Lower leg skin (tissue), 4 donors: ENCODE measurements around the gene PRDM15. TPM values are rescaled to one million over a fixed set of nuclear protein-coding genes. Genes with fewer than 3 reads are reported as not detected.

Source experiments
- DNase-seq, 2 donors: peaks; one replicate each; pipeline ENCODE4 v3.0.0-alpha.2; 2019; ENCODE audit warnings: low spot score in 2 of 2
- H3K4me3 ChIP-seq: fragments of 200-600 bp; sonication (generic); 2 replicates; pipeline ENCODE4 v1.5.1; 2017; ENCODE audit warnings: mild to moderate bottlenecking, low read depth; ENCODE audit not compliant: poor library complexity, severe bottlenecking
- CTCF ChIP-seq, 3 donors: fragments of 450-650 bp; IDR thresholded peaks; one replicate each; pipeline ENCODE4 v1.5.1; 2016; ENCODE audit warnings: antibody characterized with exemption in 3 of 3, mild to moderate bottlenecking in 3 of 3, moderate library complexity in 2 of 3
- POLR2A ChIP-seq, 2 donors: fragments of 450-650 bp; IDR thresholded peaks; one replicate each; pipeline ENCODE4 v1.6.1; 2016 to 2017; ENCODE audit warnings: antibody characterized with exemption in 2 of 2, mild to moderate bottlenecking in 1 of 2, moderate library complexity in 1 of 2
- WGBS, 2 donors: methylation state at CpG; one replicate each; pipeline ENCODE4 v1.1.5; 2018; 5-methylcytosine and 5-hydroxymethylcytosine counted together
- intact Hi-C: fragments of 100-400 bp; cut with DNase I; formaldehyde crosslinking; loops from one replicate; pipeline ENCODE4 v1.15.0; 2023; ENCODE audit warnings: low total_unique reads
- total RNA-seq, 4 donors: library from RNA; depleted of rRNA; stranded (reverse); fragments of >200 nt; gene quantifications; one replicate each; pipeline ENCODE4 v1.1.0, GENCODE V29; 2016

PRDM15 gene
- total RNA-seq, 4 donors from 2014 or later = 4.7 to 26.9 (median 9.1) TPM

- WGBS, 2 donors = 92 to 95% methylated on average over 16 of the region's 16 CpGs
- no peak overlapping the region for H3K4me3 ChIP-seq
- intact Hi-C loops = no loop called here
- peak in 1 of 2 donors; percentile 56 for DNase-seq
- no peak for TF ChIP-seq CTCF (IDR thresholded peaks at IDR 0.05)
- no peak for TF ChIP-seq POLR2A (IDR thresholded peaks at IDR 0.05)
Measured at GRCh38 chr21:41825881-41826280, 53.3 kb downstream of the PRDM15 start.

- peak in 1 of 2 donors; percentile 52 for DNase-seq
- no peak overlapping the region for H3K4me3 ChIP-seq
- intact Hi-C loops = no loop called here
- 78 to 83% methylated on average over 13 to 14 of the region's 15 CpGs for WGBS, 2 donors
- TF ChIP-seq CTCF (IDR thresholded peaks at IDR 0.05) = no peak
- TF ChIP-seq POLR2A (IDR thresholded peaks at IDR 0.05) = no peak
Measured at GRCh38 chr21:41825216-41825615, 53.9 kb downstream of the PRDM15 start.

GRCh38 chr21:41824466-41825207 lies 54.5 kb downstream of the PRDM15 start:
- no peak for TF ChIP-seq CTCF (IDR thresholded peaks at IDR 0.05)
- intact Hi-C loops = no loop called here
- no peak overlapping the region for H3K4me3 ChIP-seq
- 81 to 87% methylated on average over 19 to 22 of the region's 22 CpGs for WGBS, 2 donors
- DNase-seq = peak in 1 of 2 donors; percentile 76

- TF ChIP-seq POLR2A (IDR thresholded peaks at IDR 0.05) (no peak), CTCF (IDR thresholded peaks at IDR 0.05) (no peak)
- no peak overlapping the region for H3K4me3 ChIP-seq
- intact Hi-C loops = no loop called here
- DNase-seq = peak in 1 of 2 donors; percentile 37
- 97 to 98% methylated on average over 12 of the region's 12 CpGs for WGBS, 2 donors
Measured at GRCh38 chr21:41823906-41824305, 55.2 kb downstream of the PRDM15 start.

- no peak overlapping the region for H3K4me3 ChIP-seq
- peak in 1 of 2 donors; percentile 76 for DNase-seq
- TF ChIP-seq POLR2A (IDR thresholded peaks at IDR 0.05) (no peak), CTCF (IDR thresholded peaks at IDR 0.05) (no peak)
- intact Hi-C loops = no loop called here
- 95 to 97% methylated on average over 19 to 21 of the region's 21 CpGs for WGBS, 2 donors
Measured at GRCh38 chr21:41823166-41823565, 56.0 kb downstream of the PRDM15 start.
